K562 (cell line): ENCODE data around the gene DBNDD1. TPM values are rescaled to one million over a fixed set of nuclear protein-coding genes. Genes with fewer than 3 reads are reported as not detected.

ENCODE experiments used
- CC2D1A ChIP-seq: fragments of 450-650 bp; IDR thresholded peaks from 2 replicates; pipeline ENCODE4 v1.6.1; 2017; ENCODE audit warnings: mild to moderate bottlenecking
- E2F1 ChIP-seq: sonication (generic); formaldehyde crosslinking; IDR thresholded peaks from 2 replicates; pipeline ENCODE4 v1.8.1; 2023; ENCODE audit warnings: mild to moderate bottlenecking, missing genetic modification reagents, moderate library complexity
- GTF2B ChIP-seq: IDR thresholded peaks from 2 replicates; pipeline ENCODE4 v1.6.1; 2011; ENCODE audit not compliant: insufficient read length; ENCODE audit errors: extremely low read depth
- JUN ChIP-seq, 2 experiments: sonication (generic) in 1 of 2; formaldehyde crosslinking in 1 of 2; IDR thresholded peaks; 2 replicates each; pipeline versions ENCODE4 v1.6.1 to v1.8.0; 2012 to 2022; ENCODE audit warnings: borderline replicate concordance in 2 of 2, mild to moderate bottlenecking in 2 of 2, improper control_type of control experiment in 1 of 2, low read depth in 1 of 2, low read length in 1 of 2, missing genetic modification reagents in 1 of 2
- KLF1 ChIP-seq: fragments of 450-650 bp; IDR thresholded peaks from 2 replicates; pipeline ENCODE4 v1.6.1; 2016; ENCODE audit warnings: missing genetic modification characterization, missing compliant biosample characterization
- NCOR1 ChIP-seq: fragments of 450-650 bp; IDR thresholded peaks from 2 replicates; pipeline ENCODE4 v1.6.1; 2016; ENCODE audit warnings: mild to moderate bottlenecking, moderate library complexity
- NFATC3 ChIP-seq: fragments of 450-650 bp; IDR thresholded peaks from 2 replicates; pipeline ENCODE4 v1.6.1; 2017; ENCODE audit warnings: mild to moderate bottlenecking
- NR1H2 ChIP-seq: sonication (generic); formaldehyde crosslinking; IDR thresholded peaks from 2 replicates; pipeline ENCODE4 v1.4.0; 2020; ENCODE audit warnings: mild to moderate bottlenecking, missing genetic modification reagents
- PKNOX1 ChIP-seq: fragments of 450-650 bp; IDR thresholded peaks from 2 replicates; pipeline ENCODE4 v1.6.1; 2016
- PML ChIP-seq: IDR thresholded peaks from 2 replicates; pipeline ENCODE4 v1.6.1; 2012; ENCODE audit warnings: low read length, inconsistent platforms
- SMARCE1 ChIP-seq: fragments of 450-650 bp; IDR thresholded peaks from 2 replicates; pipeline ENCODE4 v1.7.1; 2016; ENCODE audit warnings: mild to moderate bottlenecking
- SRSF1 ChIP-seq: fragments of 200-400 bp; formaldehyde crosslinking; IDR thresholded peaks from 2 replicates; pipeline ENCODE4 v1.6.1; 2017; ENCODE audit warnings: mild to moderate bottlenecking, low read depth, low read length, moderate library complexity
- SRSF7 ChIP-seq: fragments of 200-400 bp; formaldehyde crosslinking; optimal IDR thresholded peaks from 2 replicates; pipeline ENCODE3; 2017; ENCODE audit warnings: mild to moderate bottlenecking, low read depth, low read length
- THAP12 ChIP-seq: fragments of 250-450 bp; sonication (Bioruptor Pico); IDR thresholded peaks from 2 replicates; pipeline ENCODE4 v1.9.0; 2021; ENCODE audit warnings: mild to moderate bottlenecking, inconsistent platforms
- ZBTB5 ChIP-seq: fragments of 450-650 bp; IDR thresholded peaks from 2 replicates; pipeline ENCODE4 v1.6.1; 2017; ENCODE audit warnings: antibody characterized with exemption
- ZNF174 ChIP-seq: fragments of 250-450 bp; sonication (Bioruptor Pico); IDR thresholded peaks from 2 replicates; pipeline ENCODE4 v1.4.0; 2020; ENCODE audit warnings: mild to moderate bottlenecking
- ZNF277 ChIP-seq: fragments of 250-450 bp; sonication (Bioruptor Pico); IDR thresholded peaks from 2 replicates; pipeline ENCODE4 v1.8.0; 2022; ENCODE audit warnings: inconsistent platforms, mild to moderate bottlenecking, moderate library complexity, borderline replicate concordance
- ZNF280B ChIP-seq: fragments of 250-450 bp; sonication (Bioruptor Pico); IDR thresholded peaks from 2 replicates; pipeline ENCODE4 v1.5.1; 2021; ENCODE audit warnings: mild to moderate bottlenecking
- ZNF3 ChIP-seq: fragments of 250-450 bp; sonication (Bioruptor Pico); IDR thresholded peaks from 2 replicates; pipeline ENCODE4 v1.5.0; 2021; ENCODE audit warnings: mild to moderate bottlenecking, moderate library complexity
- polyA plus RNA-seq, 8 experiments: library from polyadenylated mRNA; depleted of rRNA in 4 of 8; stranded (reverse) in 5 of 8; unstranded in 3 of 8; fragments of >200 nt; fragmentation: Nextera tagmentation in 2 of 8; fragmentation: Illumina TruSeq in 1 of 8; extraction: Ambion mirVana in 2 of 8; extraction: Trizol in 1 of 8; gene quantifications; 2 replicates each; pipeline versions ENCODE4 v1.2.1 to v1.2.3, GENCODE V29; 2011 to 2014; ENCODE audit warnings: inconsistent platforms in 1 of 8, missing spikeins in 1 of 8
- total RNA-seq, 7 experiments: library from RNA; depleted of rRNA in 6 of 7; stranded (reverse); fragments of >200 nt in 6 of 7; fragmentation: Illumina TruSeq in 2 of 7; extraction: Trizol in 2 of 7; gene quantifications; 2 replicates each; pipeline versions ENCODE4 v1.2.1 to v1.2.3, GENCODE V29; 2011 to 2021; ENCODE audit warnings: low replicate concordance in 1 of 7

DBNDD1 gene
- total and polyA plus RNA-seq, 9 of the 15 experiments (the other 6 are each of a cell fraction or from before 2014, with no cell fraction given), result 0.55 to 13.0 (median 5.8) TPM

- no peak for TF ChIP-seq ZBTB5
- no peak for TF ChIP-seq PML
- no peak for TF ChIP-seq KLF1
- TF ChIP-seq SRSF7, result no peak
- TF ChIP-seq NFATC3, result peak; percentile 46; the same call in 1 of the 2 replicates
- no peak for TF ChIP-seq ZNF280B
- TF ChIP-seq GTF2B, result no peak
- no peak for TF ChIP-seq E2F1 (CRISPR knock-in tag)
- TF ChIP-seq ZNF3, result no peak
- no peak for TF ChIP-seq NR1H2 (CRISPR knock-in tag)
- no peak for TF ChIP-seq ZNF277
- TF ChIP-seq NCOR1, result no peak
- TF ChIP-seq THAP12, result no peak
- TF ChIP-seq CC2D1A, result no peak
- TF ChIP-seq JUN (IDR thresholded peaks at IDR 0.05; ENCODE audit: borderline replicate concordance, low read depth, low read length), result no peak
- no peak for TF ChIP-seq JUN (CRISPR knock-in tag; IDR thresholded peaks at IDR 0.05; ENCODE audit: borderline replicate concordance)
- TF ChIP-seq SRSF1, result no peak
- TF ChIP-seq ZNF174 (CRISPR knock-in tag), result no peak
- no peak for TF ChIP-seq SMARCE1
- peak; percentile 39; the same call in 1 of the 2 replicates for TF ChIP-seq PKNOX1
Observed at GRCh38 chr16:89996178-89996489, 23.1 kb downstream of the DBNDD1 start (continued).
